BJ (cell line): ENCODE results near the gene PSMD8. TPM values are rescaled to one million over a fixed set of nuclear protein-coding genes. Genes with fewer than 3 reads are reported as not detected.
A peak's percentile ranks its signal among the peaks of the same experiment; 100 is the strongest.

Experiments
- CTCF ChIA-PET: fragments of 350-600 bp; formaldehyde crosslinking; extraction: SDS; loops from one replicate; lab custom pipeline; 2021; ENCODE audit warnings: antibody characterized with exemption, inconsistent platforms; lab: Yijun Ruan, JAX
- POLR2A ChIA-PET: fragments of 300-600 bp; sonication (Branson Sonifier 250); formaldehyde crosslinking; extraction: SDS; loops from one replicate; lab custom pipeline; 2021; ENCODE audit warnings: antibody characterized with exemption; lab: Charles Lee
- DNase-seq: peaks from one replicate; pipeline ENCODE4 v3.0.0-alpha.2; 2011; ENCODE audit warnings: low read depth
- H3K27me3 ChIP-seq: 2 replicates; pipeline ENCODE4 v1.6.0; 2011; ENCODE audit warnings: low read length; ENCODE audit not compliant: control insufficient read depth, insufficient read depth
- H3K36me3 ChIP-seq: 2 replicates; pipeline ENCODE4 v1.5.1; 2011; ENCODE audit warnings: low read length; ENCODE audit not compliant: control insufficient read depth, insufficient read depth
- H3K4me3 ChIP-seq: 2 replicates; pipeline ENCODE4 v1.5.1; 2011; ENCODE audit warnings: low read depth, mild to moderate bottlenecking, control low read depth, low read length
- polyA plus RNA-seq: library from polyadenylated mRNA; depleted of rRNA; stranded (reverse); fragments of >200 nt; gene quantifications from 2 replicates; pipeline ENCODE4 v1.2.3, GENCODE V29; 2011
- TF ChIP-seq, protein P1 (sequence below): IDR thresholded peaks from 2 replicates; pipeline ENCODE4 v1.5.1; 2011; ENCODE audit warnings: low read depth, mild to moderate bottlenecking, control low read depth, inconsistent platforms, low read length, moderate library complexity; ENCODE audit not compliant: insufficient read depth

The PSMD8 gene
- polyA plus RNA-seq, 1 experiment: 662 TPM

DNA sequence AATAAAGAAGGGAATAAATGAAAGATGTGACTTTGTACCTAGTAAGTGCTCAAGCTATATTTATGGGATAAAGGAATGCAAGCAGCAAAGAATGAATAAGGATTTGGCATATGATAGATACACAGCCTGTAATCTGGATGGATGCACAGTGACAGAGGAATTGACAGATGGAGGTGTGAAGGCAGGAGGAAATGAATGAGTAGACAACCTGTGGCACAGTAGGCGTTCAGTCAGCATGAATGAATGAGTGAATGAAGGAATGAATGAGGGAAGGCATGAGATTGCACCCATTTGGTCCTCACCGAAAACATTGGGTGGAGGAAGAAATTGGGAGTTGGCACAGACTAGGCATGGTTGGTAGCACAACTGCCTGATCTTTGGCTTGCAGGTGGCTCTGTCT lies 4.8 kb upstream of the PSMD8 start:
- ChIA-PET POLR2A (no interaction called here), CTCF (interaction anchor here (1.5 kb wide), 1 partner anchor 9 kb away, joined by 4 read pairs; no protein-coding TSS in a partner anchor)
- Histone ChIP-seq H3K4me3 (no peak overlapping the region), H3K27me3 (peaks cover 3% of the 10 kb centered on the region), H3K36me3 (no peaks in the 10 kb centered on the region)
- TF ChIP-seq, protein P1, sequence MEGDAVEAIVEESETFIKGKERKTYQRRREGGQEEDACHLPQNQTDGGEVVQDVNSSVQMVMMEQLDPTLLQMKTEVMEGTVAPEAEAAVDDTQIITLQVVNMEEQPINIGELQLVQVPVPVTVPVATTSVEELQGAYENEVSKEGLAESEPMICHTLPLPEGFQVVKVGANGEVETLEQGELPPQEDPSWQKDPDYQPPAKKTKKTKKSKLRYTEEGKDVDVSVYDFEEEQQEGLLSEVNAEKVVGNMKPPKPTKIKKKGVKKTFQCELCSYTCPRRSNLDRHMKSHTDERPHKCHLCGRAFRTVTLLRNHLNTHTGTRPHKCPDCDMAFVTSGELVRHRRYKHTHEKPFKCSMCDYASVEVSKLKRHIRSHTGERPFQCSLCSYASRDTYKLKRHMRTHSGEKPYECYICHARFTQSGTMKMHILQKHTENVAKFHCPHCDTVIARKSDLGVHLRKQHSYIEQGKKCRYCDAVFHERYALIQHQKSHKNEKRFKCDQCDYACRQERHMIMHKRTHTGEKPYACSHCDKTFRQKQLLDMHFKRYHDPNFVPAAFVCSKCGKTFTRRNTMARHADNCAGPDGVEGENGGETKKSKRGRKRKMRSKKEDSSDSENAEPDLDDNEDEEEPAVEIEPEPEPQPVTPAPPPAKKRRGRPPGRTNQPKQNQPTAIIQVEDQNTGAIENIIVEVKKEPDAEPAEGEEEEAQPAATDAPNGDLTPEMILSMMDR: no peak
- no peak for DNase-seq

DNA sequence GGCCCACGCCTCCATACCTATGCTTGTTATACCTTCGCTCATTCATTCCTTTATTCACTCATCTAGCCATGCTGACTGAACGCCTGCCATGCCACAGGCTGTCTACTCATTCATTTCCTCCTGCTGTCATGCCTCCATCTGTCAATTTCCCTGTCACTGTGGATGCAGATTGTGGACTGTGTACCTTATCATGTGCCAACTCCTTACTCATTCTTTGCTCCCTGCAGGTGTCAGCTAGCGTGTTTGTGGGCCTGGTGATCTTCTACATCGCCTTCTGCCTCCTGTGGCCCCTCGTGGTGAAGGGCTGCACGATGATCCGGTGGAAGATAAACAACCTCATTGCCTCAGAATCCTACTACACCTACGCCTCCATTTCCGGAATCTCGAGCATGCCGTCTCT lies 4.1 kb upstream of the PSMD8 start:
- TF ChIP-seq, protein P1: no peak
- Histone ChIP-seq H3K4me3 (no peak overlapping the region), H3K36me3 (no peaks in the 10 kb centered on the region), H3K27me3 (peaks cover 3% of the 10 kb centered on the region; the same call in 1 of the 2 replicates)
- ChIA-PET POLR2A (no interaction called here), CTCF (interaction anchor here (0.6 to 1.5 kb wide), 2 partner anchors 10 to 18 kb away, joined by 3 to 4 read pairs; partner anchors contain the start of gene GGN)
- no peak for DNase-seq

DNA sequence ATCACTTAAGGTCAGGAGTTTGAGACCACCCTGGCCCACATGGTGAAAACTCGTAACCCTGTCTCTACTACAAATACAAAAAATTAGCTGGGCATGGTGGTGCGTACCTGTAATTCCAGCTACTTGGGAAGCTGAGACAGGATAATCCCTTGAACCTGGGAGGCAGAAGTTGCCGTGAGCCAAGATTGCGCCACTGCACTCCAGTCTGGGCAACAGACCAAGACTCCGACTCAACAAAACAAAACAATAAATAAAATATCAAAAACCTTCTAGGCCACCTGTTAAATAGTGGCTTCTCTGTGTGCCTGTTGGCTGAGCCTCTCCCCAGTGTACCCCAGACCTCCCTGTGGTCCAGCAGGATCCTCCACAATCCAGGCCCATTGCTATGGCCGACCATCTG lies 3.3 kb upstream of the PSMD8 start:
- H3K36me3 ChIP-seq: 0 out of 2 replicates have a peak, but pooled peaks cover under 1% of the 10 kb centered on the region
- TF ChIP-seq, protein P1: no peak
- CTCF ChIA-PET: no interaction called here
- H3K27me3 ChIP-seq: peaks cover 3% of the 10 kb centered on the region; the same call in 1 of the 2 replicates
- POLR2A ChIA-PET: no interaction called here
- DNase-seq: no peak
- no peak overlapping the region for H3K4me3 ChIP-seq

DNA sequence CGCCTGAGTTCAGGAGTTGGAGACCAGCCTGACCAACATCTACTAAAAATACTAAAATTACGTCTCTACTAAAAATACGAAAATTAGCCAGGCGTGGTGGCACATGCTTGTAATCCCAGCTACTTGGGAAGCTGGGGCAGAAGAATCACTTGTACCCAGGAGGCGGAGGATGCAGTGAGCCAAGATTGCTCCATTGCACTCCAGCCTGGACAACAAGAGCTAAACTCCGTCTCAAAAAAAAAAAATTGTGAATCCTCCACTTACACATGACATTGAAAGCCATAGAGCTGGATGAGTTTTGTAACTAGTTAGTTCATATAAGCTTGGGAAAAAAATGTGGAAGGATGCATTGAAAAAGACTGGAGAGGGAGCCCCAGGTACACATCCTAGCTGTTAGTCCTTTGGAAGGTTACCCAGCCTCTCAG lies 452 bp upstream of the PSMD8 start:
- POLR2A ChIA-PET: interaction anchor here (0.6 to 1.0 kb wide), 4 partner anchors 12 to 128 kb away, joined by 3 to 8 read pairs (median 3); partner anchors contain the start of gene GGN
- TF ChIP-seq, protein P1: no peak

DNA sequence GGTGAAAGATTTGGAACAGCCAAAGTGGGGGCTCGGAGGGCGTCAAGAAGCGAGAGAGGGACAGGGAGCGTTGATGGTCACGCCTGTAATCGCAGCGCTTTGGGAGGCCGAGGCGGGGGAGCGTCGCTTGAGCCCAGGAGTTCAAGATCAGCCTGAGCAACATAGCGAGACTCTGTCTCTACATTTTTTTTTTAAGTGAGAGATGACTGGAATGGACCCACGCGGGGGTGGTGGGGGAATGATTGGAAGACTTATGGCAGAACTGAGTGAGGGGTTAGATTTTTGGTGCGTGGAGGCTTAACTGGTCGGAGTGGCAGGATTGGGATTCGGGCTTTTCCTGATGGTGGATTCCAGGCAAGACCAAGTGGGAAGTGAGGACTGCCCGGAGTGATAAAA lies 725 bp downstream of the PSMD8 start:
- Histone ChIP-seq H3K4me3 (peak overlapping the region; percentile 75), H3K27me3 (no peaks in the 10 kb centered on the region), H3K36me3 (peaks cover 13% of the 10 kb centered on the region)
- TF ChIP-seq, protein P1: no peak
- ChIA-PET CTCF (interaction anchor here (1.2 to 2.1 kb wide), 6 partner anchors 9 to 40 kb away, joined by 3 to 12 read pairs (median 5); partner anchors contain the start of genes CATSPERG, FAM98C, GGN and SPRED3), POLR2A (interaction anchor here (0.6 kb wide), 1 partner anchor 11 kb away, joined by 3 read pairs; no protein-coding TSS in a partner anchor)
- DNase-seq: no peak

More for the DNA sequence above, 452 bp upstream of the PSMD8 start:
- CTCF ChIA-PET: interaction anchor here (0.9 to 1.6 kb wide), 10 partner anchors 14 to 556 kb away, joined by 3 to 9 read pairs (median 4); partner anchors contain the start of genes CATSPERG, FAM98C, GGN and MRPS12
- Histone ChIP-seq H3K36me3 (peaks cover 7% of the 10 kb centered on the region), H3K27me3 (0 out of 2 replicates have a peak, but pooled peaks cover 1% of the 10 kb centered on the region), H3K4me3 (peak overlapping the region; percentile 75)
- DNase-seq: no peak
